ENCODE data around the gene MTHFD1L. TPM values are rescaled to one million over a fixed set of nuclear protein-coding genes. Genes with fewer than 3 reads are reported as not detected.

Gene MTHFD1L
- total RNA-seq, 4 donors from 2014 or later: 0.35 to 1.6 (median 0.59) TPM; not detected in 1

DNA sequence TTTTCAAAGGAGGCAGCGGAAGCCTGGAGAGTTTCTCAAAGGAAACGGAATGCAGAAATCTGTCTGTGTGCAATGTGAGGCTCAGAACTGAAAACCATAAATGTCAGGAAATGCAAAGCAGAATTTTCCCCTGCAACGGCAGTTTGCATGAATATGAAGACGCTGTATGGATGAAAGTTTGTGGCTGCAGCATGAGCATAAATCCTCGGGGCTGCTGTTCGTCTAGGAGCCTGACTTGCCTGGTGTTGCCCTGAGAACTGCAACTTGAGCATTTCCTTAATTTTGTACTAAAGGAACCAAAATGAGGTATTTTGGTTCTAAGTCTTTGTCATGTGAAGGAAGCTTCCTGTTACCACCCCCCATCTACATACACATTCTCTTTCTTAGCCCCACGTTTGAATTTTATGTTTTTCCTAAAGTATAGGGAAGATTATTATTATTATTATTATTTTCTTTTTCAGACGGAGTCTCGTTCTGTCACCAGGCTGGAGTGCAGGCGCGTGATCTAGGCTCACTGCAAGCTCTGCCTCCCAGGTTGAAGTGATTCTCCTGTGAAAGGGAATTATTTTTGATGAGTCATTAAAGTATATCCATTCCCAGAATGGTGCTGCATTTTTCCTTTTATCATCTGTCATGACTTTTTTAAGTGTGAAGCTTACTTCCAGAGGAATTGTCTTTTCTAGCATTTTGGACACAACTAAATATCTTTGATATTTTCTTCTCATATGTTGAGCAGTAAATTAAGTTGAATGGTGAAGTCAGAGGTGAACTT is 33.1 kb downstream of the MTHFD1L start:
- H3K9me3 ChIP-seq: no peaks in the 10 kb centered on the region
- ATAC-seq (no peak), DNase-seq (no peak)
- peaks cover 0 to 4% (median 2%) of the 10 kb centered on the region in 3 donors for H3K27me3 ChIP-seq
- no peak overlapping the region for H3K4me3 ChIP-seq
- no peaks in the 10 kb centered on the region for H3K36me3 ChIP-seq
- H3K27ac ChIP-seq: no peak overlapping the region
- in situ Hi-C loops (cut with MboI; ENCODE audit: low sequenced_read_pairs in 4 of 4) (loop anchor here in 3 of 4 donors (5.0 to 25.0 kb wide), 3 partner anchors 116 to 589 kb away; partner anchors contain the start of gene CCDC170 (in 2 of the 3)), intact Hi-C loops (cut with DNase I; ENCODE audit: low total_unique reads) (loop anchor here (10.0 kb wide), 1 partner anchor 576 kb away; no protein-coding TSS in a partner anchor)
- no peaks in the 10 kb centered on the region for H3K4me1 ChIP-seq
- TF ChIP-seq, protein P1, sequence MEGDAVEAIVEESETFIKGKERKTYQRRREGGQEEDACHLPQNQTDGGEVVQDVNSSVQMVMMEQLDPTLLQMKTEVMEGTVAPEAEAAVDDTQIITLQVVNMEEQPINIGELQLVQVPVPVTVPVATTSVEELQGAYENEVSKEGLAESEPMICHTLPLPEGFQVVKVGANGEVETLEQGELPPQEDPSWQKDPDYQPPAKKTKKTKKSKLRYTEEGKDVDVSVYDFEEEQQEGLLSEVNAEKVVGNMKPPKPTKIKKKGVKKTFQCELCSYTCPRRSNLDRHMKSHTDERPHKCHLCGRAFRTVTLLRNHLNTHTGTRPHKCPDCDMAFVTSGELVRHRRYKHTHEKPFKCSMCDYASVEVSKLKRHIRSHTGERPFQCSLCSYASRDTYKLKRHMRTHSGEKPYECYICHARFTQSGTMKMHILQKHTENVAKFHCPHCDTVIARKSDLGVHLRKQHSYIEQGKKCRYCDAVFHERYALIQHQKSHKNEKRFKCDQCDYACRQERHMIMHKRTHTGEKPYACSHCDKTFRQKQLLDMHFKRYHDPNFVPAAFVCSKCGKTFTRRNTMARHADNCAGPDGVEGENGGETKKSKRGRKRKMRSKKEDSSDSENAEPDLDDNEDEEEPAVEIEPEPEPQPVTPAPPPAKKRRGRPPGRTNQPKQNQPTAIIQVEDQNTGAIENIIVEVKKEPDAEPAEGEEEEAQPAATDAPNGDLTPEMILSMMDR (IDR thresholded peaks at IDR 0.05 in 4 of 5, conservative IDR thresholded peaks at IDR 0.05 in 1 of 5): no peak
- no peak for TF ChIP-seq POLR2A (IDR thresholded peaks at IDR 0.05)

DNA sequence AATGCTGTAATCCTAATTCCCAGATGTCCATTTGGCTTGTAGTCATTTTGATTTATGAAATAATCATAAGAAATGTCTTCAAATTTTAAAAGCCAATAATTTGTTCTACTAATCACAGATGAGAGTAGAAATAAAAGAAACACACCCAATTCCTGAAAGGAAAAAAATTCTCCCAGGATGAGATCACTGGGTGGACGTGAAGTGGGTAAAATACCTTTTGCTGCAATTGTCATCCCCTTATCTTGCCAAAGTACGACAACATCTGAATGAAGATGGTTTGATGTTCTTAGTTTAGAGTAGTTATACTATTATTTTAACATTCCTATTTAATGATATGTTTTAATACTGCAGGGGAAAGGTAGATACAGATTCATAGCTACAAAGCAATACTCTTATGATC is 33.7 kb downstream of the MTHFD1L start:
- Histone ChIP-seq H3K4me3 (no peak overlapping the region), H3K9me3 (no peaks in the 10 kb centered on the region), H3K4me1 (no peaks in the 10 kb centered on the region), H3K27ac (no peak overlapping the region), H3K36me3 (no peaks in the 10 kb centered on the region), H3K27me3 (peaks cover 0 to 4% (median 2%) of the 10 kb centered on the region in 3 donors)
- in situ Hi-C loops (cut with MboI; ENCODE audit: low sequenced_read_pairs in 4 of 4) (loop anchor here in 3 of 4 donors (5.0 to 25.0 kb wide), 3 partner anchors 116 to 588 kb away; partner anchors contain the start of gene CCDC170 (in 2 of the 3)), intact Hi-C loops (cut with DNase I; ENCODE audit: low total_unique reads) (loop anchor here (10.0 kb wide), 1 partner anchor 576 kb away; no protein-coding TSS in a partner anchor)
- no peak for ATAC-seq
- TF ChIP-seq, protein P1 (IDR thresholded peaks at IDR 0.05 in 4 of 5, conservative IDR thresholded peaks at IDR 0.05 in 1 of 5): no peak
- TF ChIP-seq POLR2A (IDR thresholded peaks at IDR 0.05): no peak
- DNase-seq: no peak

DNA sequence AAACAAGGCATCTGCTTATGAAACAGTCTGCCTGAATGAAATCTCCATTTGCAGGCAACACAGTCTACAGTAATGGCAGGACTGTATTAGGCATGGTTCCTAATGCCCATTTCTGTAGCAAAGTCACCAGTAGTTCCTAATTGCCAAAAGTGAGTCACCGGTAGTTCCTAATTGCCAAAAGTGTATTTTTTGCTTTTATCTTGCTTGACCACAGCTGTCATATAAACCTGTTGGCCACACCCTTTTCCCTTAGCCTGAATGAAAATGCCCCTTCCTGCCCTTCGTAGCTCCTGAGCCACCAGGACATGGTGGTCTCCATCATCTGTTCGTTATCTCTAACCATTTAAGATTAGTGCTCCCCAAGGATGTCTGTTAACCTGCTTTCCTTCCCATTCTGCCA is 34.5 kb downstream of the MTHFD1L start:
- peaks cover 0 to 4% (median 2%) of the 10 kb centered on the region in 3 donors for H3K27me3 ChIP-seq
- H3K27ac ChIP-seq: no peak overlapping the region
- ATAC-seq (no peak), DNase-seq (no peak)
- TF ChIP-seq, protein P1 (IDR thresholded peaks at IDR 0.05 in 4 of 5, conservative IDR thresholded peaks at IDR 0.05 in 1 of 5): no peak
- no peak for TF ChIP-seq POLR2A (IDR thresholded peaks at IDR 0.05)
- in situ Hi-C loops (cut with MboI; ENCODE audit: low sequenced_read_pairs in 4 of 4) (no loop called here), intact Hi-C loops (cut with DNase I; ENCODE audit: low total_unique reads) (no loop called here)
- H3K9me3 ChIP-seq: no peaks in the 10 kb centered on the region
- H3K4me3 ChIP-seq: no peak overlapping the region
- H3K4me1 ChIP-seq: no peaks in the 10 kb centered on the region
- no peaks in the 10 kb centered on the region for H3K36me3 ChIP-seq

DNA sequence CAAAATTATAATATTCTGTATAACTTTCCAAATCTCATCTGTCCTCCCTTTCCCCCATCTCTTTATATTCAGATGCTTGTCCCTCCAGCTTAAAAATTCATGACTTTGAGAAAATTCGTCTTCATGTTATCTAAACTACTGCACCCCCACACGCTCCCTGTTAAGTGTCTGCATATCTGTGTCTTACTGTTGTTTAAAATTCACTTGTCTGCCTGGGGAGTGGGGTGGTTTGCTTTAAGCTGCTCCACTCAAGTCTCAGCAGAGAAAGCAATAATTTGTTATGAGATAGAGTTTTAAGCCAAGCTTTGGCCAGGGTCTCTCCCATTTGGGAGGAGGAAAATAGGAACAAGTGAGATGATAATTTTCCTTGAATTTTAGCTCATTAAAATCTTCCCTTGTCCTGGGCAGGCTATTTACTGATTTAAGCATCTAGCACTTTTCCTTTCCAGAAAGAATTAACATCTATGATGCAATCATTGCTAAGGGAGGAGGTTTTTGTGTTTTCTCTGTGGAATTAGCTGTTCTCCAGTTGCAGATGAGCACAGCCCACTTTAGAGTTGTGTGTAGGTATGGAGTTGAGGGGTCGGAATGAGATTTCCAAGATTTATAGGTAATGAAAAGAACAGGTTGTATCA is 36.8 kb downstream of the MTHFD1L start:
- Histone ChIP-seq H3K4me3 (no peak overlapping the region), H3K27me3 (no peaks in the 10 kb centered on the region), H3K4me1 (no peaks in the 10 kb centered on the region), H3K27ac (no peak overlapping the region), H3K36me3 (no peaks in the 10 kb centered on the region), H3K9me3 (no peaks in the 10 kb centered on the region)
- ATAC-seq (peak in 1 of 2 donors; percentile 45), DNase-seq (no peak)
- TF ChIP-seq, protein P1 (IDR thresholded peaks at IDR 0.05 in 4 of 5, conservative IDR thresholded peaks at IDR 0.05 in 1 of 5): no peak
- TF ChIP-seq POLR2A (IDR thresholded peaks at IDR 0.05): no peak
- intact Hi-C loops (cut with DNase I; ENCODE audit: low total_unique reads) (no loop called here), in situ Hi-C loops (cut with MboI; ENCODE audit: low sequenced_read_pairs in 4 of 4) (no loop called here)
